Measurements from ENCODE around the gene VASP.

VASP gene

DNA sequence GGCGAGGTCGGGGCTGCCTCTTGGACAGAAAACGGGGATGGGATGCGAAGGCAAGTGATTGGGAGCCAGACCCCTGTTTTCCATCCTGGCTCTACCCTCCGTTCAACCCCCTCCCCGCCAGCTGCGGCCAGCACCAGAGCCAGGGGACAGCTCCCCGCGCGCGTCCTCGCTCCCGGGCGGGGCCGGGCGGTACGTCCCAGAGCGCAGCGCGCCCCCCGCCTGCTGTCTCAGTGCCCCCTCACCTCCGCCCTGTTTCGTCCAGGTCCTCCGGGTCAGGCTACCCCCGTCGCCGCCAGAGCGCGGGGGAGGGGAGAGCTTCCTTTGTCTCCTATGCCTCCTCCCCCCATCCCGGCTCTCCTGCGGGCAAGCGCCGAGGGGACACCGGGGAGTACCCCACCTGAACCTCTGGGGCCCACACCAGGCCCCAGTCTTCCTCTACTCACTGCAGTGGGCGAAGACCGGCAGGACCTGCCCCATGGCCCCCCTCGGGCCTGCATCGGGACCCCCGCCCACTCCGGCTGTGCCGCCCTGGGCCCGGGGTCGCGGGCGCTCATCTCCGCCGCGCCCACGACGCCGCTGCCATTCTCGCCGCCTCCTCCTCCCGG lies 10.8 kb upstream of the VASP start:
- peak; percentile 52 for ATAC-seq

GRCh38 chr19:45497791-45498190 lies 9.5 kb upstream of the VASP start:
- no peak for ATAC-seq
- TF ChIP-seq ZFP3 (CRISPR knock-in tag; IDR thresholded peaks at IDR 0.05) (no peak), RARB (CRISPR knock-in tag; IDR thresholded peaks at IDR 0.05) (no peak), ZC3H10 (CRISPR knock-in tag; IDR thresholded peaks at IDR 0.05) (no peak), TCF4 (CRISPR knock-in tag; IDR thresholded peaks at IDR 0.05; ENCODE audit: borderline replicate concordance) (no peak), GLIS3 (CRISPR knock-in tag; IDR thresholded peaks at IDR 0.05) (no peak), OSR1 (CRISPR knock-in tag; IDR thresholded peaks at IDR 0.05) (no peak), CSDC2 (CRISPR knock-in tag; IDR thresholded peaks at IDR 0.05) (no peak), ZFP30 (CRISPR knock-in tag; IDR thresholded peaks at IDR 0.05) (no peak), ESRRG (CRISPR knock-in tag; IDR thresholded peaks at IDR 0.05) (no peak), ZNF565 (CRISPR knock-in tag; conservative IDR thresholded peaks at IDR 0.05; ENCODE audit: low read depth) (no peak), CREB5 (CRISPR knock-in tag; IDR thresholded peaks at IDR 0.05; ENCODE audit: low read depth) (no peak)
- TF ChIP-seq, protein P1, sequence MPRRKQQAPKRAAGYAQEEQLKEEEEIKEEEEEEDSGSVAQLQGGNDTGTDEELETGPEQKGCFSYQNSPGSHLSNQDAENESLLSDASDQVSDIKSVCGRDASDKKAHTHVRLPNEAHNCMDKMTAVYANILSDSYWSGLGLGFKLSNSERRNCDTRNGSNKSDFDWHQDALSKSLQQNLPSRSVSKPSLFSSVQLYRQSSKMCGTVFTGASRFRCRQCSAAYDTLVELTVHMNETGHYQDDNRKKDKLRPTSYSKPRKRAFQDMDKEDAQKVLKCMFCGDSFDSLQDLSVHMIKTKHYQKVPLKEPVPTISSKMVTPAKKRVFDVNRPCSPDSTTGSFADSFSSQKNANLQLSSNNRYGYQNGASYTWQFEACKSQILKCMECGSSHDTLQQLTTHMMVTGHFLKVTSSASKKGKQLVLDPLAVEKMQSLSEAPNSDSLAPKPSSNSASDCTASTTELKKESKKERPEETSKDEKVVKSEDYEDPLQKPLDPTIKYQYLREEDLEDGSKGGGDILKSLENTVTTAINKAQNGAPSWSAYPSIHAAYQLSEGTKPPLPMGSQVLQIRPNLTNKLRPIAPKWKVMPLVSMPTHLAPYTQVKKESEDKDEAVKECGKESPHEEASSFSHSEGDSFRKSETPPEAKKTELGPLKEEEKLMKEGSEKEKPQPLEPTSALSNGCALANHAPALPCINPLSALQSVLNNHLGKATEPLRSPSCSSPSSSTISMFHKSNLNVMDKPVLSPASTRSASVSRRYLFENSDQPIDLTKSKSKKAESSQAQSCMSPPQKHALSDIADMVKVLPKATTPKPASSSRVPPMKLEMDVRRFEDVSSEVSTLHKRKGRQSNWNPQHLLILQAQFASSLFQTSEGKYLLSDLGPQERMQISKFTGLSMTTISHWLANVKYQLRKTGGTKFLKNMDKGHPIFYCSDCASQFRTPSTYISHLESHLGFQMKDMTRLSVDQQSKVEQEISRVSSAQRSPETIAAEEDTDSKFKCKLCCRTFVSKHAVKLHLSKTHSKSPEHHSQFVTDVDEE (CRISPR knock-in tag; IDR thresholded peaks at IDR 0.05) = no peak

More for the DNA sequence above, 10.8 kb upstream of the VASP start:
- TF ChIP-seq ISL1 (CRISPR knock-in tag; IDR thresholded peaks at IDR 0.05) = no peak
- TF ChIP-seq, protein P2, sequence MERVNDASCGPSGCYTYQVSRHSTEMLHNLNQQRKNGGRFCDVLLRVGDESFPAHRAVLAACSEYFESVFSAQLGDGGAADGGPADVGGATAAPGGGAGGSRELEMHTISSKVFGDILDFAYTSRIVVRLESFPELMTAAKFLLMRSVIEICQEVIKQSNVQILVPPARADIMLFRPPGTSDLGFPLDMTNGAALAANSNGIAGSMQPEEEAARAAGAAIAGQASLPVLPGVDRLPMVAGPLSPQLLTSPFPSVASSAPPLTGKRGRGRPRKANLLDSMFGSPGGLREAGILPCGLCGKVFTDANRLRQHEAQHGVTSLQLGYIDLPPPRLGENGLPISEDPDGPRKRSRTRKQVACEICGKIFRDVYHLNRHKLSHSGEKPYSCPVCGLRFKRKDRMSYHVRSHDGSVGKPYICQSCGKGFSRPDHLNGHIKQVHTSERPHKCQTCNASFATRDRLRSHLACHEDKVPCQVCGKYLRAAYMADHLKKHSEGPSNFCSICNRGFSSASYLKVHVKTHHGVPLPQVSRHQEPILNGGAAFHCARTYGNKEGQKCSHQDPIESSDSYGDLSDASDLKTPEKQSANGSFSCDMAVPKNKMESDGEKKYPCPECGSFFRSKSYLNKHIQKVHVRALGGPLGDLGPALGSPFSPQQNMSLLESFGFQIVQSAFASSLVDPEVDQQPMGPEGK (CRISPR knock-in tag; IDR thresholded peaks at IDR 0.05; ENCODE audit: borderline replicate concordance) = 0 out of 2 replicates have a peak, but pooled peaks have one; percentile 46
- no peak for TF ChIP-seq SNAI2 (CRISPR knock-in tag; IDR thresholded peaks at IDR 0.05)
- TF ChIP-seq GLIS3 (CRISPR knock-in tag; IDR thresholded peaks at IDR 0.05) = peak; percentile 4; the same call in 1 of the 2 replicates

GRCh38 chr19:45498411-45499195 lies 8.7 kb upstream of the VASP start, which contains the start of gene PPM1N:
Gene PPM1N (plus strand): TSS chr19:45498443. CDS start chr19:45498473, 30 bp downstream.
- ATAC-seq = no peak
- TF ChIP-seq, protein P3, sequence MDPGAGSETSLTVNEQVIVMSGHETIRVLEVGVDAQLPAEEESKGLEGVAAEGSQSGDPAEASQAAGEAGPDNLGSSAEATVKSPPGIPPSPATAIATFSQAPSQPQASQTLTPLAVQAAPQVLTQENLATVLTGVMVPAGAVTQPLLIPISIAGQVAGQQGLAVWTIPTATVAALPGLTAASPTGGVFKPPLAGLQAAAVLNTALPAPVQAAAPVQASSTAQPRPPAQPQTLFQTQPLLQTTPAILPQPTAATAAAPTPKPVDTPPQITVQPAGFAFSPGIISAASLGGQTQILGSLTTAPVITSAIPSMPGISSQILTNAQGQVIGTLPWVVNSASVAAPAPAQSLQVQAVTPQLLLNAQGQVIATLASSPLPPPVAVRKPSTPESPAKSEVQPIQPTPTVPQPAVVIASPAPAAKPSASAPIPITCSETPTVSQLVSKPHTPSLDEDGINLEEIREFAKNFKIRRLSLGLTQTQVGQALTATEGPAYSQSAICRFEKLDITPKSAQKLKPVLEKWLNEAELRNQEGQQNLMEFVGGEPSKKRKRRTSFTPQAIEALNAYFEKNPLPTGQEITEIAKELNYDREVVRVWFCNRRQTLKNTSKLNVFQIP (CRISPR knock-in tag; IDR thresholded peaks at IDR 0.05; ENCODE audit: borderline replicate concordance, low read depth) = no peak
- TF ChIP-seq SNAI2 (CRISPR knock-in tag; IDR thresholded peaks at IDR 0.05) = no peak
- no peak for TF ChIP-seq ZC3H10 (CRISPR knock-in tag; IDR thresholded peaks at IDR 0.05)
- TF ChIP-seq PPARA (CRISPR knock-in tag; IDR thresholded peaks at IDR 0.05; ENCODE audit: borderline replicate concordance) = no peak
- TF ChIP-seq ARNTL (CRISPR knock-in tag; IDR thresholded peaks at IDR 0.05; ENCODE audit: borderline replicate concordance, low read depth) = no peak

Measured in SK-N-SH treated with all-trans-retinoic acid at 6 μM for 48 hours (cell line).